NCI-H2107 (cell line): ENCODE measurements around the gene A2ML1.
A peak's percentile ranks its signal among the peaks of the same experiment; 100 is the strongest.
"Not testable (repeated sequence)": the region's sequence is repeated elsewhere in the genome, so short reads cannot be mapped to it uniquely, and the experiment has no call there.

ENCODE experiments used
- DNase-seq: peaks from one replicate; lab custom pipeline; 2025; lab: John Stamatoyannopoulos, UW

A2ML1 gene

DNA sequence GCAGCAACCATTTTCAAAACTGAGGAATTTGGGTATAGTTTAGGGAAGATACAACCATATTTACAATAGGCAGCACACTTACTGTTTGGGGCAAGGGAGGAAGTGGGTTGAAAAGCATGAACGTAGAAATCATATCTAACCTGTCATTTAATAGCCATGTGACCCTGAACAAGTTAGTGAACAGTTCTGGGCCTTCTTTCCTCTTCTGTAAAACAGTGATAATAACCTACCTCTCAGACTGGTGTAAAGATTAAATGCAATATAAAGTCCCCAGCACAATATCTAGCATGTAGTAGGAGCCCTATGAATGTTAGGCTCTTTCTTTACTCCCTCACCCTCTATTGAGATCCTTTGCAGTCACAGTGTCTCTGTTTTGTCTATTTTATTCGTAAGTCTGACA, 33.5 kb downstream of the A2ML1 start:
- no peak for DNase-seq

DNA sequence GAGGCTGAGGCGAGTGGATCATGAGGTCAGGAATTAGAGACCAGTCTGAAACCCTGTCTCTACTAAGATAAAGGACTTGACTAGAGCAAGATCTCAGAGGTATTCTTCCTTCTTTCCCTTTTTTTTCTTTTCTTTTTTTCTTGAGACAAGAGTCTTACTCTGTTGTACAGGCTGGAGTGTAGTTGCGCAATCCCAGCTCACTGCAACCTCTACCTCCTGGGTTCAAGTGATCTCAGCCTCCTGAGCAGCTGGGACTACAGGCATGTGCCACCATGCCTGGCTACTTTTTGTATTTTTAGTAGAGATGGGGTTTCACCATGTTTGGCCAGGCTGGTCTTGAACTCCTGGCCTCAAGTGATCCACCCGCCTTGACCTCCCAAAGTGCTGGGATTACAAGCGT, 37.0 kb downstream of the A2ML1 start:
- not testable (repeated sequence) for DNase-seq

DNA sequence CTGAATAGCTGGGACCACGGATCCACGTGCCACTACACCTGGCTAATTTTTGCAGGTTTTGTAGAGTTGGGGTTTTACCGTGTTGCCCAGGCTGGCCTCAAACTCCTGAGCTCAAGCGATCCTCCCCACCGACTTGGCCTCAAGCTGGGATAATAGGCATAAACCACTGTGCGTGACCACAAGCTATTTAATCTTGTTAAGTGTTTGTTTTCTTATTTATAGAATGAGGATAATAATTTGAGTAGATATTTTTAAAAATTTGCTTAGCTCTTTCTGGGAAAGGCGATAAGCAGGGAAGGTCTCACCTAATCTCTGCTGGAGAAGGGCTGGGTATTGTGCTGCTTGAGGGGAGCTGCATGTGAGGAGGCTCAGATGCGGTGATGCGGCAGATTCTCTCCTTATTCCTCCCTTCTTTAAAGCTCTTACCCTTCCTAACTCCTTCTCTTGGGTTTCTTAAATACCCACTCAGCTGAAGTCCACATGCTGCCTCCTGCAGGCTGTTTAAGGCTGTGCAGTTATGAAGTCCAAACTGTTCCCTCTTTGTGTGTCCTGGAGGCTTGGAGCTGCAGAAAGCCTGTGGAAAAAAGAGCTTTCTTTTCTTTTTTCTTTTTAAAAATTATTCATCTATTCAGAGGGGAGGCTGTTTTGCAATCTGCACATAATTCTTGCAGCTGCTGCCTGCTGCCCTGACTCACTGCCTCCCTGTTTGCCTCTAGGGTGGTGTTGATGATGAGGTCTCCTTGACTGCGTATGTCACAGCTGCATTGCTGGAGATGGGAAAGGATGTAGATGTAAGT, 37.9 kb downstream of the A2ML1 start:
- no peak for DNase-seq

DNA sequence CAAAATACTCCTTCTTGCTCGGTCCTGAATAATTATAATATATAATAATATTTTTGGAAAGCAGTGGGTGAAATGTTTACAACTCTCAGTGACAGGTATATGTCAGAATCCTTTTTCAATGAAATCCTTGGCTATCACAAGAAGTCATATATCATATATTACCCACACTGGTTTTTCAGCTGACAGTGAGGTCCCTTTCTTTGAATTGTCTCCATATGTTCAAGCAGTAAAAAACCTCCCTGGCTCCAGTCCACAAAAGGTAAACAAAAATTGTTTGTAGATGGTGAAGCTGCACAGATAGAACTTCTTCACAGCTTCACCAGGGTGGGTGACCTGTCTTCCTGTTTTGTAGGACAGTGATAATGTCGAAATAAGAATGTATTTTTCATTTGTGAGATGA, 44.0 kb downstream of the A2ML1 start:
- no peak for DNase-seq

DNA sequence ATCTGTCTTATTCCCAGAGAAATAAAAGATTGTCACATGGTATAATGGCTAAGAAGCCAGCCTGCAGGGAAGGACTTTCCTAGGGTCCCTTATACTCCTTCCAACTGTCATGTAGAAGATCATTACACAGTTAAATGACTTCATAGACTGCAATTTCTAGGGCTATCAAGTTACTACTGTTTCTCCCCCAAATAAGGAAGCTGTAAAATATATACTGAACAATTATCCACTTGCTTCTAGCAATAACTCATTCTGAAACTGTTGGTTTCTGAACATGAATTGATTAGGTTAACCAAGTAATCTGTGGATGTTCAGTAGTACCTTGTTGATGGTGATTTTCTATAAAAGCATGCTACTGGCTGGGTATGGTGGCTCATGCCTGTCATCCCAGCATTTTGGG, 44.6 kb downstream of the A2ML1 start:
- no peak for DNase-seq

DNA sequence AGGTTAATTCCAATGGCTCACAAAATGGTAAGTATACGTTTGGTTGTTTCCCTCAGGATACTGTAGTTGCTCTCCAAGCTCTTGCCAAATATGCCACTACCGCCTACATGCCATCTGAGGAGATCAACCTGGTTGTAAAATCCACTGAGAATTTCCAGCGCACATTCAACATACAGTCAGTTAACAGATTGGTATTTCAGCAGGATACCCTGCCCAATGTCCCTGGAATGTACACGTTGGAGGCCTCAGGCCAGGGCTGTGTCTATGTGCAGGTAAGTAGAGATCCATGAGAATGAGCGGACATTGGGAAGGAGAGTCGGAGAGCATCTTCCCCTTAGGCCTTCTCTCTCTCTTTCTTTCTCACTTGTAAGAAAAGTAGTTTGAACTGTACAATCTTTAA, 45.4 kb downstream of the A2ML1 start:
- DNase-seq = no peak

DNA sequence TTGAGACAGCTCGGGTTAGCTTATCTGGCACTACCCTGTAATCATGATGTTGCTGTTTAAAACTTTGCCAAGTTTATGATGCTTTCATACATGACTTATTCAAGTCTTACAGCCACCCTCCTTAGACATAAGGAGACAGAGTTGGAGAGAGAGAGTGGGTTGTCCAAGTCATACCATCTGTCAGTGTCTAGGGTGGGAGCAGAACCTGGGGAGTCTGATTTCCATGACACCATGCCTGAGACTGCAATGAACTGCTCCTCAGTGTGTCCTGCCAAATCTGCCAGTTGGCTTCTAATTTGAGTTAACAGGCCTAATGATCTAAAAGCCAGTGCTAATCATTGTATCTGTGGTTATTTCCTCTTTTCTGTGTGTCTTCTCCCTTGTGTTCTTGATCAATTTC, 48.2 kb downstream of the A2ML1 start:
- DNase-seq = no peak

DNA sequence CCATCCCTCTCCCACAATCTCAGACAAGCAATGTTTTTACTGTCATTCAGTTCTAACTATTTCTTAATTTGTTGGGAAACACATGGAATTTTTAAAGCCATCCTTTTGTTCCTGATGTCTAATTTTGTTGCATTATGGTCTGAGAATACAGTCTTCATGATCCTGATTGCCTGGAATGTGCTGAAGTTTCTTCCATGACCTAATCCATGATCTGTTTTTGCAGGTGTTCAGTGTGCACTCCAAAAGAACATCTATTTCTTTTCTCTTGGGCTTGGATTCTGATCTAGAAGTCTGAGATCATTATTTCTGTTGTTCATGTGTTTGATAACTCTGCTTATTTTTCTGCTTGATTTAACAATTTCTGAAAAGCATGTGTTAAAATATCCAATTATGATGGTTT, 48.6 kb downstream of the A2ML1 start:
- DNase-seq = no peak

DNA sequence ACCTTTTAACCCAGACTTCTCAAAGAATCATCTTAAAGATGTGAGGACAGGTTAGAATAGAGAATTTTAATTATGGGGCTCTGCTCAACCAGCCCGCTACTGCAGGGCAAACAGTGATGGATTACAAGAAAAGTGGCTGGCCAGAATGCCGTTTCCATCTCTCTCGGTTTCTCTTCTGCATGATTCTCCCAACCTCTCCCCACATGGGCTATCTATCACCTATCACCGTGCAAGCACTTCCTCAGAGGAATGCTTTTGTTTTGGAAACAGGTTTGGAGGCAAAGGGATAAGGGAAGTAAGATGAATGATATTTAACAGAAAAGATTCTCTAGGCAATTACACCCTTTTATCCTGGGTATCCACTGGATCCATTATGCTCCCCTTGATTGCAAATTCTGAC, 54.5 kb downstream of the A2ML1 start:
- no peak for DNase-seq

DNA sequence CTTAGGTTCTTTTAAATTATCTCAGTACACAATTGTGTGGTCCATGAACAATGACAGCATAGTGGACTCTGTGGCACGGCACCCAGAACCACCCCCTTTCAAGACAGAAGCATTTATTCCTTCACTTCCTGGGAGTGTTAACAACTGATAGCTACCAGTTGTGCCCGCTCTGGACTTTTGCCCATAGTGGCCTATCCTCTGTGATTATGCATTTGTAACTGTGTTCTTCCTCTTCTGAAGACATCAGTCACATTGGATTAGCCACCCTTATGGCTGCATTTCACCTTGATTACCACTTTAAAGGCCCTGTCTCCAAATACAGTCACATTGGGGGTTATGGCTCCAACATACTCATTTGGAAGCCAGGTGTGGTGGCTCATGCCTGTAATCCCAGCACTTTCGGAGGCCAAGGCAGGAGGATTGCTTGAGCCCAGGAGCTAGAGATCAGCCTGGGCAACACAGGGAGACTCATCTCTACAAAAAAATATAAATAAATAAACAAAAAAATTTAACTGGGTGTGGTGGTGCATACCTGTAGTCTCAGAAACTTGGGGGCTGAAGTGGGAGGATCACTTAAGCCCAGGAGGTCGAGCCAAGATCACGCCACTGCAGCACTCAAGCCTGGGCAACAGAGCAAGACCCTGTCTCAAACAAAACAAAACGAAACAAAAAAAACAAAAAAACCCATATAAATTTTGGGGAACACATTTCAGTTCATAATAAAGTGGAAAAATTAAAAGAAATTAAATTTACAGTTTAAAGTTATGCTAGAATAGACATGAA, 64.3 kb downstream of the A2ML1 start:
- no peak for DNase-seq

DNA sequence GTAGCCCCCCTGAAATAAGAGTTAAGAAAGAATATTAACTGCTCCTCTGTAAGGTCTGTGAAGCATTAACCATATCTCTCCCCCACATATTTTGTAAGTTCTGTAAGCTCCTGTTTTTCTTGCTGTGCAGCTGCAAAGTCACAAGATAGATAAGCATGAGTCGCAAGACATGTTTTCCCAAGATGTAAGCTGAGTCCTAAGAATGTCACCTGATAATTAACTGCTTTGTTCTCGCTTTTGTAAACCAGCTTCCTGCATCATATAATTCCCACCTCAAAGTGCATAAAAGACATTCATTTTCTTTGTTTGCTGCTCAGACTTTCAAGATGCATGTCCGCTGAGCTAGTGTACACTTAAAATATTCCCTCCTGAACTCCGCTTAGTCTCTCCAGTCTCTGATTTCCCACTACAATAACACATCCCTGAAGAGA, 64.9 kb downstream of the A2ML1 start:
- no peak for DNase-seq

DNA sequence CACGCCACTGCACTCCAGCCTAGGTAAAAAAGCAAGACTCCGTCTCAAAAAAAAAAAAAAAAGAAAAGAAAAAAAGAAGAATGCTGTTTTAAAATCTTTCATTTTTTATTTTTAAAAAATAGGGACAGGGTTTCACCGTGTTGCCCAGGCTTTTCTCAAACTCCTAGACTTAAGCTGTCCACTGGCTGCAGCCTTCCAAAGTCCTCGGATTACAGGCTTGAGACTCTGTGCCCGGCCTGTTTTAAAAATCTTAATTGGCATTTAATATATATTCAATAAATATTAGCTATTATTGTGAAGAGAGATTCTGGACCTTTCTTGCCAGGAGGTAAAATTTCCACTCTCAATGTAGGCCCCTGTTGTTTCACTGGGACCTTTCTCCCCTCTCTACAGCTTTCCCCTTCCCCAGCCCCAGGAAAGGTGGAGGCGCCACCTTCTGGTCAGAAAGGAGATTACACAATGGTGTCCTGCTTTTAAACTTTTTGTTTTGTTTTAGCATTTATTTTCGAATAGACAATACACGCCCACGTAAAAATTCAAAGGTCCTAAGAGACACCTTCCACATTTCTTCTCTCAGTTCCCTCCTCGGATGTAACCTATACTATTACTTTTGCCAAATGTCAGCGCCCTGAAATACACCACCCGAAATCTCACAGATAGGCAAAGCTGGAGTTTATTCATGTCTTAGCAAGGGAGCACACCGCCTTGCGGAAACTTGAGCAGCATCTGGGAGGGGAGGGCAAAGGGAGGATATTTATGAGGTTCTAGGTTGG, 68.1 kb downstream of the A2ML1 start:
- DNase-seq = peak; percentile 22

DNA sequence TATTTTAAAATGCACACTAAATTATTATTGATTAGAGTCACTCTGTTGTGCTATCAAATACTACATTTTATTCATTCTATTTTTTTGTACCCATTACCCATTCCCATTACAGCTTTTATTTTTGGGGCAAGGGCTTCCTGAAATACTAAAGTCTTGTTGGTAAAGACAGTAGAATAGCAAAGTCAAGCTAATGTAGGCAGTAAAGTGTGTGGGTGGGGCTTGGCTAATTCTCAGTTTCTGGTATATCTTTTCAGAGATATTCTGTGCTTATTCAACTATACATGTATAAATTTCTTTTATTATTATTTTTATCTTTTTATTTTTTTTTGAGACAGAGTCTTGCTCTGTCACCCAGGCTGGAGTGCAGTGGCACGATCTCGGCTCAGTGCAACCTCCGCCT, 69.6 kb downstream of the A2ML1 start:
- DNase-seq = no peak

DNA sequence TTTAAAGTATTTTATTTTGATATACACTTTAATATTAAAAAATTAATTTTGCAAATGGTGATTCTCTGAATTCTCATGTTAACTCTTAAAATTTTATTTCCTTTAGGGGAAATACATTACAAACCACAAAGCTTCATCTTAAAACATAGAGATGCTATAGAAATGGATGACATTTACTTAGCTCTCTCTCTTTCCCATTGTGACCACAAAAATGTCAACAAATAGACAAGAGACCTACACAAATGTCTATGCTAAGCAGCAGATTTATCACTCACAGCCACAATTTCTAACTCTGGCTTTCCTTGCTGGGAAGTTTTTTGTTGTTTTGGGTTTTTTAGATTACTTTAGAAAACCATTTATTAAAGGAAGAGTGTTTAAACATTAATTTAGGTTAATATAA, 72.0 kb downstream of the A2ML1 start:
- DNase-seq = no peak

DNA sequence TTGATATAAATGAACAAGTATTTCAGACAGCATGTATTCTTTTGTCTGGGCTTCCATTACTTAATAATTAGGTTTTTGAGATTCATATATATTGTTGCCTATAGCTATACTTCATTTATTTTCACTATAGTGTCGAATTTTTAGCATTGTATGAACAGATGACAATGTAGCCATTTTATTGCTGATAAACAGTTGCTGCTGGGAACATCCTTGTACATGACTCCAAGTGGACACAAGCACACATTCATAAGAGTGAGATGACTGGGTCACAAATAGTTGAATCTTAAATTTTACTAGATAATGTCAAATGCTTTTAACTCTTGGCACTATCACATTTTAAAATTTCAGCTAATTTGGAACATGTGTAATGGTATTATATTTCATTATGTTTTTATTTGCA, 72.6 kb downstream of the A2ML1 start:
- no peak for DNase-seq

DNA sequence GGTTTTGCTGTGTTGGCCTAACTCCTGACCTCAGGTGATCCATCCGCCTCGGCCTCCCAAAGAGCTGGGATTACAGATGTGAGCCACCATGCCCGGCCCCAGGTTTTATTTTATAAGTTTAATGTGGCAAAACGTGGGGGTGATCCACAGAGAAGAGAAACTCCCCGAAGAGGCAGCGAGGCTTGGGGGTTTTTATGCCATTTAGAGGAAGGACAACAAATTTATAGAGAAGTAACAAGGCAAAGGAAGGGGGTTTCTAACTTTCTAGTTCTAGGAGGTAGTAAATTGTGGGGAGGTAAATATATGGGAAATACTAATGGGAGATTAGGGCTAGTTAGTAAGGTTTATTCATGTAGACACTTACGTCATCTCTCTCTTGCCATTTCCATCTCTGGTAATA, 74.7 kb downstream of the A2ML1 start:
- DNase-seq = no peak

DNA sequence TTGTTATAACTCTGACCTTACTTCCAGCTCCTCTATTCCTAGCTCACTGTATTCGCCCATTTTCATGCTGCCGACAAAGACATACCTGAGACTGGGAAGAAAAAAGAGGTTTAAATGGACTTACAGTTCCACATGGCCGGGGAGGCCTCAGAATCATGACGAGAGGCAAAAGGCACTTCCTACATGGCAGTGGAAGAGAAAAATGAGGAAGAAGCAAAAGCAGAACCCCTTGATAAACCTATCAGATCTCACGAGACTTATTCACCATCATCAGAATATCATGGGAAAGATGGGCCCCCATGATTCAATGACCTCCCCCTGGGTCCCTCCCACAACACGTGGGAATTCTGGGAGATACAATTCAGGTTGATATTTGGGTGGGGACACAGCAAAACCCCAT, 77.4 kb downstream of the A2ML1 start:
- no peak for DNase-seq

DNA sequence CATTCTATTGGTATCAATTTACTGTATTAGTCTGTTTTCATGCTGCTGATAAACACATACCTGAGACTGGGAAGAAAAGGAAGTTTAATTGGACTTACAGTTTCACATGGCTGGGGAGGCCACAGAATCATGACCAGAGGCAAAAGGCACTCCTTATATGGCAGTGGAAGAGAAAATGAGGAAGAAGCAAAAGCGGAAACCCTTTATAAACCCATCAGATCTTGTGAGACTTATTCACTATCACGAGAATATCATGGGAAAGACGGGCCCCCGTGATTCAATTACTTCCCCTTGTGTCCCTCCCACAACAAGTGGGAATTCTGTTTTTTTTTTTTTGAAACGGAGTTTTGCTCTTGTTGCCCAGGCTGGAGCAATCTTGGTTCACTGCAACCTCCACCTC, 80.3 kb downstream of the A2ML1 start:
- not testable (repeated sequence) for DNase-seq

DNA sequence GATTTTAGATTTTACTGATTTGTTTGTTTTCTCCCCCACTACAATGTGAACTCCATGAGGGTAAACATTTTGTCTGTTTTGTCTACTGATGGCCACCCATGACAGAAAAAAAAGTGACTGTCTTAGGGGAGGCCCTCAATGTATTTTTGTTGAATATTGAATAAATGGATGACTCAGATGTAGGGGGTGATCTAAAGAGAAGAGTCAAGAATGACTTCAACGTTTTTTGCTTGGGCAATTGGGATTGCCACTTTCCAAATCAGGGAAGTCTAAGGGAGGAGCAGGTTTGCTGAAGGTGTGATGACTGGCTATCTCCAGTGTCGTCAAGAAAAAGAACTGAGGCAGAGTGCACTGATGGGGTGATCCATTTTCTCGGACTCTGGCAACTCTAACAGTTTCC, 81.2 kb downstream of the A2ML1 start:
- DNase-seq = no peak

DNA sequence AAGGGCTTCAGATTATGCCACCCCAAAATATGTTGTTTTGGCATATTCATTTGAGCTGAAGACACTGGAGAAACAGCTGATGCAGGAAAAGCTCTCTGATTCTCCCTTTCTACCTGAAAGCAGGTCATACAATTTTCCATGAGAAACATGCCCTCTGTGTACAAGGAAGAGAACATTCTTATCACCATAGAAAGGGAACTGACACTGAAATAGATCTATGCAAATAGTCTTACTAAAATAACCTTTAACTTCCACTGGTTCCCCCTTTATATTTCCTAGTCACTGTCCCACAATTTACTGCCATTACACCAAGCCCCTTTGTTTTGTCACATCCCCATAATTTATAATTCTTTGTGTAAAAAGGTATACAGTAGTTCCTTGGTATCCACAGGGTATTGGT, 82.2 kb downstream of the A2ML1 start:
- no peak for DNase-seq

DNA sequence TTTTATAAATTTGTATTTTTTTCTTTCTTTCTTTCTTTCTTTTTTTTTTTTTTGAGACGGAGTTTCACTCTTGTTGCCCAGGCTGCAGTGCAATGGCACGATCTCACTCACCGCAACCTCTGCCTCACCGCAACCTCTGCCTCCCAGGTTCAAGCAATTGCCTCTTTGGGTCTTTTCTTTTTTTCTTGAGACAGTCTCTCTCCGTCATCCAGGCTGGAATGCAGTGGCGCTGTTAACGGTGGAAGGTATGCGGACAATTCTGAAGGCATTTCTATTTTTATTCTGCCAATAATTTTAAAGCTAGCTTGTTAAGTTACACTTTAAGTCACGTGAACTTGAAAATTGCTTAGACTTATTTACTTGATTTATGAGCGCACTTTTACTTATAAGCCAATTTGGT, 83.1 kb downstream of the A2ML1 start:
- DNase-seq = no peak

DNA sequence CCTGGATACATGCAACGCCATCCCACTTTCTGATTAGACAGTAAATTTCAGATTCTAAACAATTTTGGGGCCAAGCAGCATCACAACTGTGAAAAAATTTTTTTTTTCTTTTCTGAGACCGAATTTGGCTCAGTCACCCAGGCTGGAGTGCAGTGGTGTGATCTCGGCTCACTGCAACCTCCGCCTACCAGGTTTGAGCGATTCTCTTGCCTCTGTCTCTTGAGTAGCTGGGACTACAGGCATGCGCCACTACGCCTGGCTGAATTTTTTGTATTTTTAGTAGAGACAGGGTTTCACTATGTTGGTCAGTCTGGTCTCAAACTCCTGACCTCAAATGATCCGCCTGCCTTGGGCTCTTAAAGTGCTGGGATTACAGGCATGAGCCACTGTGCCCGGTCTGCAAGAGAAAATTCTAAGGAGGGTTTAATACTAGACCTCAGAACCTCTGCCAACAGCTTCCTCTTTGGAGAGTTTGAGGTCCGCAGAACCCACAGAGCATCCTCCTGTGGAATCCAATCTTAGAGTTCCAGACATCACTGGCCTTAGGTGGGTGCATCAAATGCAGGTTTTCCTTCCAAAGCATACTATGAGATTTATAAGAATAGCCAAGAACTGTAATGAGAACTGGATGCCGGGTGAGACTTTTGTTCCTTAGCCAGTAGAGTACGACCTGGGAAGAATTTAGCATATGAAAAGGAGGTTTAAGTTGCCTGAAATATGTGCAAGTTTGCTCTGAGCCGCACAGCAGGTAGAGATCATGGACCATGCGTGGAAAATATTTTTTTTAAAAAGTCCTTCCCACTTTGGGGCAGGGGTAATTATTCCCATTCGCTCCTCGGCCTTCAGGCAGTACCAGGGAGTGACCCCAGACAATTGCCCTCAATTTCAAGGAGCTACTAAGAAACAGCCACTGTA, 84.1 kb downstream of the A2ML1 start:
- no peak for DNase-seq
